K562 (cell line): ENCODE measurements around the gene SH3GL3. TPM values are rescaled to one million over a fixed set of nuclear protein-coding genes. Genes with fewer than 3 reads are reported as not detected.
A peak's percentile ranks its signal among the peaks of the same experiment; 100 is the strongest.

Experiments used
- ATAC-seq: fragments of 200-7000 bp; cut with Tn5 transposase; 3 replicates; pipeline ENCODE4 v1.9.1; 2020; ENCODE audit warnings: moderate library complexity
- BruUV-seq: library from RNA; stranded (reverse); fragments of 400-500 nt; replicated peaks from 2 replicates; lab custom pipeline; 2021; lab: Mats Ljungman, UMichigan
- CTCF ChIA-PET: fragments of 300-600 bp; formaldehyde crosslinking; extraction: SDS; loops from one replicate; lab custom pipeline; 2021; ENCODE audit warnings: low intra/inter-chr PET ratio; lab: Yijun Ruan, JAX
- POLR2A ChIA-PET: fragments of 300-600, 350-650 bp; sonication (Branson Sonifier 250); formaldehyde crosslinking; extraction: SDS; loops from one replicate; lab custom pipeline; 2021; ENCODE audit warnings: antibody characterized with exemption, inconsistent platforms; lab: Yijun Ruan, JAX
- DNase-seq, 4 experiments: peaks; one replicate each; pipeline versions ENCODE4 v3.0.0 to v3.0.0-alpha.2; 2011 to 2018; ENCODE audit warnings: low spot score in 3 of 4, mixed read lengths in 3 of 4; ENCODE audit errors: extremely low read depth in 1 of 4
- FAIRE-seq: peaks from 2 replicates; lab custom pipeline; 2011; peaks lifted over from hg19 to GRCh38; lab: Jason Lieb, UNC
- H2AFZ ChIP-seq: 2 replicates; pipeline ENCODE4 v1.6.0; 2011; ENCODE audit warnings: low read depth, low read length, control low read depth, inconsistent platforms
- H3K27ac ChIP-seq: fragments of 200-600 bp; 3 replicates; pipeline ENCODE4 v1.8.0; 2011; ENCODE audit warnings: low read depth, mild to moderate bottlenecking, control low read depth, inconsistent platforms, low read length, moderate library complexity, mixed read lengths; ENCODE audit errors: extremely low read depth
- H3K27me3 ChIP-seq, 2 experiments: fragments of 300-600 bp in 1 of 2; 2 replicates in 1 of 2; 3 replicates in 1 of 2; pipeline versions ENCODE4 v1.6.0 to v1.8.0; 2011; ENCODE audit warnings: inconsistent platforms in 2 of 2, low read length in 2 of 2, mild to moderate bottlenecking in 1 of 2, mixed read lengths in 1 of 2, moderate library complexity in 1 of 2; ENCODE audit not compliant: control insufficient read depth in 2 of 2, insufficient read depth in 2 of 2
- H3K36me3 ChIP-seq: fragments of 300-600 bp; 3 replicates; pipeline ENCODE4 v1.8.0; 2011; ENCODE audit warnings: mild to moderate bottlenecking, low read length, inconsistent platforms; ENCODE audit not compliant: control insufficient read depth, insufficient read depth
- H3K4me1 ChIP-seq, 2 experiments: fragments of 200-600 bp in 1 of 2; replicated peaks in 1 of 2; 2 replicates in 1 of 2; 3 replicates in 1 of 2; pipeline versions ENCODE4 v1.5.1 to v1.8.0; 2011; ENCODE audit warnings: inconsistent platforms in 2 of 2, low read length in 2 of 2, mild to moderate bottlenecking in 1 of 2, mixed read lengths in 1 of 2, moderate library complexity in 1 of 2; ENCODE audit not compliant: control insufficient read depth in 2 of 2, insufficient read depth in 2 of 2
- H3K4me2 ChIP-seq: 2 replicates; pipeline ENCODE4 v1.6.1; 2011; ENCODE audit warnings: low read length, control low read depth, inconsistent platforms, mixed read lengths; ENCODE audit not compliant: insufficient read depth
- H3K4me3 ChIP-seq: fragments of 200-600 bp; sonication (generic), shearing (Covaris generic); 2 replicates; pipeline ENCODE4 v1.5.1; 2016; ENCODE audit warnings: control low read depth, inconsistent platforms
- H3K79me2 ChIP-seq: fragments of 200-600 bp; 3 replicates; pipeline ENCODE4 v1.8.0; 2011; ENCODE audit warnings: low read length, inconsistent platforms; ENCODE audit not compliant: control insufficient read depth, insufficient read depth
- H3K9ac ChIP-seq, 2 experiments: 2 replicates each; pipeline versions ENCODE4 v1.6.0 to v1.6.1; 2011; ENCODE audit warnings: low read depth in 2 of 2, low read length in 2 of 2, control low read depth in 1 of 2, inconsistent platforms in 1 of 2, mild to moderate bottlenecking in 1 of 2, mixed read lengths in 1 of 2; ENCODE audit not compliant: insufficient read depth in 1 of 2
- H3K9me1 ChIP-seq: one replicate; pipeline ENCODE4 v1.6.0; 2011; ENCODE audit warnings: inconsistent platforms, mild to moderate bottlenecking, low read length, moderate library complexity; ENCODE audit not compliant: control insufficient read depth, insufficient read depth
- H3K9me3 ChIP-seq: replicated peaks from 2 replicates; pipeline ENCODE4 v1.5.1; 2011; ENCODE audit warnings: low read depth, low read length, inconsistent platforms; ENCODE audit not compliant: control insufficient read depth, insufficient read depth
- H4K20me1 ChIP-seq: replicated peaks from 2 replicates; pipeline ENCODE4 v1.6.1; 2011; ENCODE audit warnings: low read length, inconsistent platforms, mixed read lengths; ENCODE audit not compliant: control insufficient read depth, insufficient read depth
- C11orf30 ChIP-seq: fragments of 450-650 bp; IDR thresholded peaks from 2 replicates; pipeline ENCODE4 v1.6.1; 2016; ENCODE audit warnings: low read depth, mild to moderate bottlenecking
- CBX3 ChIP-seq, 2 experiments: IDR thresholded peaks; 1 replicate in 1 of 2; 2 replicates in 1 of 2; pipeline ENCODE4 v1.6.1; 2012; ENCODE audit warnings: inconsistent platforms in 2 of 2, low read length in 2 of 2, borderline replicate concordance in 1 of 2, control low read depth in 1 of 2
- CC2D1A ChIP-seq: fragments of 450-650 bp; IDR thresholded peaks from 2 replicates; pipeline ENCODE4 v1.6.1; 2017; ENCODE audit warnings: mild to moderate bottlenecking
- FOXK1 ChIP-seq: sonication (generic); formaldehyde crosslinking; IDR thresholded peaks from 2 replicates; pipeline ENCODE4 v1.8.0; 2022; ENCODE audit warnings: missing genetic modification reagents, mild to moderate bottlenecking, borderline replicate concordance
- HEY1 ChIP-seq: fragments of 250-450 bp; sonication (Bioruptor Pico); IDR thresholded peaks from 2 replicates; pipeline ENCODE4 v1.5.0; 2020; ENCODE audit warnings: mild to moderate bottlenecking, moderate library complexity, borderline replicate concordance
- KLF6 ChIP-seq: fragments of 250-450 bp; sonication (Bioruptor Pico); IDR thresholded peaks from 2 replicates; pipeline ENCODE4 v1.4.0; 2020; ENCODE audit warnings: mild to moderate bottlenecking, moderate library complexity, borderline replicate concordance
- NCOA2 ChIP-seq, 2 experiments: fragments of 450-650 bp; IDR thresholded peaks; 2 replicates each; pipeline ENCODE4 v1.6.1; 2018; ENCODE audit warnings: mild to moderate bottlenecking in 2 of 2, moderate library complexity in 1 of 2; ENCODE audit not compliant: partially characterized antibody in 2 of 2
- NFE2 ChIP-seq: IDR thresholded peaks from 2 replicates; pipeline ENCODE4 v1.6.1; 2014; ENCODE audit warnings: antibody characterized with exemption, low read depth
- NFIC ChIP-seq: fragments of 450-650 bp; IDR thresholded peaks from 2 replicates; pipeline ENCODE4 v1.6.1; 2017; ENCODE audit warnings: mild to moderate bottlenecking, inconsistent platforms
- ZNF253 ChIP-seq: fragments of 250-450 bp; sonication (Bioruptor Pico); conservative IDR thresholded peaks from 2 replicates; pipeline ENCODE4 v1.6.1; 2021; ENCODE audit warnings: mild to moderate bottlenecking
- ZNF263 ChIP-seq: sonication (generic); formaldehyde crosslinking; IDR thresholded peaks from 2 replicates; pipeline ENCODE4 v1.8.0; 2022; ENCODE audit warnings: mild to moderate bottlenecking, missing genetic modification reagents, borderline replicate concordance
- ZNF436 ChIP-seq: fragments of 250-450, 450-650 bp; sonication (Bioruptor Pico); formaldehyde crosslinking; IDR thresholded peaks from 2 replicates; pipeline ENCODE4 v1.7.0; 2020; ENCODE audit warnings: mild to moderate bottlenecking
- ZNF511 ChIP-seq: sonication (generic); formaldehyde crosslinking; IDR thresholded peaks from 2 replicates; pipeline ENCODE4 v1.8.0; 2022; ENCODE audit warnings: mild to moderate bottlenecking, missing genetic modification reagents
- WGBS: fragments of 100-300 bp; shearing (Covaris generic); methylation state at CpG from one replicate; pipeline ENCODE4 v1.1.6; 2016; ENCODE audit warnings: low coverage, mixed read lengths; ENCODE audit not compliant: insufficient coverage; ENCODE audit errors: missing lambda C conversion rate; 5-methylcytosine and 5-hydroxymethylcytosine counted together
- in situ Hi-C: fragments of 300-500 bp; cut with MboI; formaldehyde crosslinking; loops from 4 replicates; pipeline ENCODE4 v1.15.0; 2018; ENCODE audit warnings: inconsistent platforms, mixed read lengths
- intact Hi-C: fragments of 100-400 bp; cut with micrococcal nuclease; formaldehyde crosslinking; loops from 2 replicates; pipeline ENCODE4 v1.14.2; 2022
- polyA plus RNA-seq, 8 experiments: library from polyadenylated mRNA; depleted of rRNA in 4 of 8; stranded (reverse) in 5 of 8; unstranded in 3 of 8; fragments of >200 nt; fragmentation: Nextera tagmentation in 2 of 8; fragmentation: Illumina TruSeq in 1 of 8; extraction: Ambion mirVana in 2 of 8; extraction: Trizol in 1 of 8; gene quantifications; 2 replicates each; pipeline versions ENCODE4 v1.2.1 to v1.2.3, GENCODE V29; 2011 to 2014; ENCODE audit warnings: inconsistent platforms in 1 of 8, missing spikeins in 1 of 8
- total RNA-seq, 7 experiments: library from RNA; depleted of rRNA in 6 of 7; stranded (reverse); fragments of >200 nt in 6 of 7; fragmentation: Illumina TruSeq in 2 of 7; extraction: Trizol in 2 of 7; gene quantifications; 2 replicates each; pipeline versions ENCODE4 v1.2.1 to v1.2.3, GENCODE V29; 2011 to 2021; ENCODE audit warnings: low replicate concordance in 1 of 7
- TF ChIP-seq, protein P1 (sequence below), 2 experiments: fragments of 450-650 bp in 1 of 2; sonication (generic) in 1 of 2; formaldehyde crosslinking in 1 of 2; IDR thresholded peaks; 2 replicates each; pipeline versions ENCODE4 v1.7.1 to v1.9.0; 2016 to 2022; ENCODE audit warnings: inconsistent platforms in 1 of 2, mild to moderate bottlenecking in 1 of 2, missing genetic modification reagents in 1 of 2

SH3GL3 gene
- total and polyA plus RNA-seq, 9 of the 15 experiments (the other 6 are each of a cell fraction or from before 2014, with no cell fraction given), result 3.9 to 16.0 (median 9.7) TPM

DNA sequence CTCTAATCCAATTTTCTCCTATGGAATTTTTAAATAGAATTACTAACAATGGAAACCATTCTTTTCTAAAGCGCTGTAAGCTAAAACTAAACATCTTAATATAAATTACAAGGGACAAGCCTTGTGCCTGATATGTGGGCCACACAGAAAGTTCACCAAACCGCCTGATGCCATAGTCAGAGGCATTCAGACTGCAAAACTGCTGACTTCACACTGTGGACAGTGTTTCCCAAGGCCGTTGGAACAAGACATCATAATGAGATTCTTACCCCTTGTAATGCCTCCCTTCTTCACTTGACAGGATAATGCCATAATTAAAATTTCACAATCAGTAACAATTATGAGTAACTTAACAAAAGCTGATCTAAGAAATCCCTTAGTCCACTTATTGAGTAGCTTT is 14.9 kb downstream of the SH3GL3 start:
- POLR2A ChIA-PET, result interaction anchor here (0.9 to 1.0 kb wide), 2 partner anchors 43 to 70 kb away, joined by 3 read pairs; no protein-coding TSS in a partner anchor
- WGBS, result 44% methylated on average over 3 of the region's 3 CpGs
- in situ Hi-C loops, result no loop called here
- peak overlapping the region; percentile 65; the same call in 2 of the 3 replicates for H3K27ac ChIP-seq
- no TSS peak for BruUV-seq
- H2AFZ ChIP-seq, result no peak overlapping the region
- FAIRE-seq (no peak), ATAC-seq (peak; percentile 49; the same call in 2 of the 3 replicates), DNase-seq (peak in 1 of 4 experiments; percentile 21)
- peaks cover 2% of the 10 kb centered on the region; the same call in 1 of the 2 replicates for H3K9me3 ChIP-seq
- no peaks in the 10 kb centered on the region for H3K9me1 ChIP-seq
- H3K4me2 ChIP-seq, result no peak overlapping the region
- no peaks in the 10 kb centered on the region for H4K20me1 ChIP-seq
- H3K36me3 ChIP-seq, result no peaks in the 10 kb centered on the region
- H3K27me3 ChIP-seq, result no peaks in the 10 kb centered on the region
- intact Hi-C loops, result no loop called here
- H3K79me2 ChIP-seq, result peaks cover 31% of the 10 kb centered on the region
- CTCF ChIA-PET, result no interaction called here
- no peak overlapping the region for H3K4me3 ChIP-seq
- H3K9ac ChIP-seq, result no peak overlapping the region
- H3K4me1 ChIP-seq, result peaks cover 5 to 27% of the 10 kb centered on the region in 2 experiments; a peak in 3 of 5 replicates
- no peak for TF ChIP-seq FOXK1
- peak; percentile 61 for TF ChIP-seq C11orf30
- TF ChIP-seq, protein P1, sequence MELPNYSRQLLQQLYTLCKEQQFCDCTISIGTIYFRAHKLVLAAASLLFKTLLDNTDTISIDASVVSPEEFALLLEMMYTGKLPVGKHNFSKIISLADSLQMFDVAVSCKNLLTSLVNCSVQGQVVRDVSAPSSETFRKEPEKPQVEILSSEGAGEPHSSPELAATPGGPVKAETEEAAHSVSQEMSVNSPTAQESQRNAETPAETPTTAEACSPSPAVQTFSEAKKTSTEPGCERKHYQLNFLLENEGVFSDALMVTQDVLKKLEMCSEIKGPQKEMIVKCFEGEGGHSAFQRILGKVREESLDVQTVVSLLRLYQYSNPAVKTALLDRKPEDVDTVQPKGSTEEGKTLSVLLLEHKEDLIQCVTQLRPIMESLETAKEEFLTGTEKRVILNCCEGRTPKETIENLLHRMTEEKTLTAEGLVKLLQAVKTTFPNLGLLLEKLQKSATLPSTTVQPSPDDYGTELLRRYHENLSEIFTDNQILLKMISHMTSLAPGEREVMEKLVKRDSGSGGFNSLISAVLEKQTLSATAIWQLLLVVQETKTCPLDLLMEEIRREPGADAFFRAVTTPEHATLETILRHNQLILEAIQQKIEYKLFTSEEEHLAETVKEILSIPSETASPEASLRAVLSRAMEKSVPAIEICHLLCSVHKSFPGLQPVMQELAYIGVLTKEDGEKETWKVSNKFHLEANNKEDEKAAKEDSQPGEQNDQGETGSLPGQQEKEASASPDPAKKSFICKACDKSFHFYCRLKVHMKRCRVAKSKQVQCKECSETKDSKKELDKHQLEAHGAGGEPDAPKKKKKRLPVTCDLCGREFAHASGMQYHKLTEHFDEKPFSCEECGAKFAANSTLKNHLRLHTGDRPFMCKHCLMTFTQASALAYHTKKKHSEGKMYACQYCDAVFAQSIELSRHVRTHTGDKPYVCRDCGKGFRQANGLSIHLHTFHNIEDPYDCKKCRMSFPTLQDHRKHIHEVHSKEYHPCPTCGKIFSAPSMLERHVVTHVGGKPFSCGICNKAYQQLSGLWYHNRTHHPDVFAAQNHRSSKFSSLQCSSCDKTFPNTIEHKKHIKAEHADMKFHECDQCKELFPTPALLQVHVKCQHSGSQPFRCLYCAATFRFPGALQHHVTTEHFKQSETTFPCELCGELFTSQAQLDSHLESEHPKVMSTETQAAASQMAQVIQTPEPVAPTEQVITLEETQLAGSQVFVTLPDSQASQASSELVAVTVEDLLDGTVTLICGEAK (IDR thresholded peaks at IDR 0.05), result no peak
- TF ChIP-seq, protein P1 (CRISPR knock-in tag; IDR thresholded peaks at IDR 0.05), result no peak
- peak in 1 of 2 experiments; percentile 91; a peak in 2 of 3 replicates for TF ChIP-seq CBX3 (IDR thresholded peaks at IDR 0.05; ENCODE audit: borderline replicate concordance in 1 of 2, low read length in 2 of 2)
- TF ChIP-seq NCOA2 (IDR thresholded peaks at IDR 0.05; ENCODE audit: partially characterized antibody in 2 of 2), result no peak
- no peak for TF ChIP-seq ZNF263
- no peak for TF ChIP-seq NFIC
- no peak for TF ChIP-seq ZNF511 (CRISPR knock-in tag)
- no peak for TF ChIP-seq HEY1 (CRISPR knock-in tag)
- no peak for TF ChIP-seq CC2D1A
- no peak for TF ChIP-seq ZNF253 (CRISPR knock-in tag)
- no peak for TF ChIP-seq KLF6
- no peak for TF ChIP-seq ZNF436 (CRISPR knock-in tag)
- TF ChIP-seq NFE2, result 0 out of 2 replicates have a peak, but pooled peaks have one; percentile 18
